T-helper 1 cell treated with Interleukin-12 subunit alpha and Interleukin-12 subunit beta and Interleukin-4 antibody, amounts not matched to agents 30 μg/mL and 1 μg/mL, for 36 hours (primary cell): ENCODE results near the gene CRIP3.

Experiments used
- H3K27ac Mint-ChIP-seq: one replicate; pipeline ENCODE4 v1.8.0; 2021; ENCODE audit warnings: mild to moderate bottlenecking, mixed read lengths
- H3K27me3 Mint-ChIP-seq: one replicate; pipeline ENCODE4 v1.8.0; 2021; ENCODE audit warnings: low read depth, mixed read lengths
- H3K36me3 Mint-ChIP-seq: one replicate; pipeline ENCODE4 v1.8.0; 2021; ENCODE audit warnings: low read depth, mixed read lengths
- H3K4me1 Mint-ChIP-seq: one replicate; pipeline ENCODE4 v1.8.0; 2021; ENCODE audit warnings: low read depth, mixed read lengths
- H3K4me3 Mint-ChIP-seq: one replicate; pipeline ENCODE4 v1.8.0; 2021; ENCODE audit warnings: mild to moderate bottlenecking, moderate library complexity, mixed read lengths
- H3K9me3 Mint-ChIP-seq: one replicate; pipeline ENCODE4 v1.8.0; 2021; ENCODE audit warnings: mixed read lengths

CRIP3 gene

DNA sequence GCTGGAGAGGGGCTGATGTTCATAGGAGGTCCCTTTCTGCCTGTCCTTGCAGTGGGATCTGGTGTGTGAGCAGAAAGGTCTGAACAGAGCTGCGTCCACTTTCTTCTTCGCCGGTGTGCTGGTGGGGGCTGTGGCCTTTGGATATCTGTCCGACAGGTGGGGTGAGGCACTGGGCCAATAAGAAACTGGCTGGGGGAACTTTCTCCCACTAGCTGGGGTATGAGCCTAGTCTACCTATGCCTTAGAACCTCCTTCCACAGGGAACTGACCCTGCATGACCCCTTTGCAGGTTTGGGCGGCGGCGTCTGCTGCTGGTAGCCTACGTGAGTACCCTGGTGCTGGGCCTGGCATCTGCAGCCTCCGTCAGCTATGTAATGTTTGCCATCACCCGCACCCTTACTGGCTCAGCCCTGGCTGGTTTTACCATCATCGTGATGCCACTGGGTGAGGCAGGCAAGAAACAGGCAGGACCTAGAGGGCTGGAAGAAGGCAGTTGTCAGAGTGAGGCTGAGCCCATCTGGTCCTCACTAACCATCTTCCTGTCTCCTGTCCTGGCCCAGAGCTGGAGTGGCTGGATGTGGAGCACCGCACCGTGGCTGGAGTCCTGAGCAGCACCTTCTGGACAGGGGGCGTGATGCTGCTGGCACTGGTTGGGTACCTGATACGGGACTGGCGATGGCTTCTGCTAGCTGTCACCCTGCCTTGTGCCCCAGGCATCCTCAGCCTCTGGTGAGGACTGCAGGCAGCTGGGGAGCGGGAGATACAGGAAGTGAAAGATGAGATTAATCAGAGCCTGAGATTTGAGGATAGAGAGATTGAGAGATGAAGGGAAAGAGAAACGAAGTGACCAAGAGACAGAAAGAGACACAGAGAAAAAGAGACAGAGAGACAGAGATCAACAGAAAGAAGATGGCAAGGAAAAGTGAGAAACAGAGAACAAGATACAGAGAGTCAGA is 9.0 kb downstream of the CRIP3 start:
- H3K9me3 Mint-ChIP-seq = no peaks in the 10 kb centered on the region
- no peak overlapping the region for H3K27ac Mint-ChIP-seq
- H3K4me3 Mint-ChIP-seq = no peak overlapping the region
- no peaks in the 10 kb centered on the region for H3K36me3 Mint-ChIP-seq
- H3K4me1 Mint-ChIP-seq = no peaks in the 10 kb centered on the region
- H3K27me3 Mint-ChIP-seq = peaks cover 14% of the 10 kb centered on the region

DNA sequence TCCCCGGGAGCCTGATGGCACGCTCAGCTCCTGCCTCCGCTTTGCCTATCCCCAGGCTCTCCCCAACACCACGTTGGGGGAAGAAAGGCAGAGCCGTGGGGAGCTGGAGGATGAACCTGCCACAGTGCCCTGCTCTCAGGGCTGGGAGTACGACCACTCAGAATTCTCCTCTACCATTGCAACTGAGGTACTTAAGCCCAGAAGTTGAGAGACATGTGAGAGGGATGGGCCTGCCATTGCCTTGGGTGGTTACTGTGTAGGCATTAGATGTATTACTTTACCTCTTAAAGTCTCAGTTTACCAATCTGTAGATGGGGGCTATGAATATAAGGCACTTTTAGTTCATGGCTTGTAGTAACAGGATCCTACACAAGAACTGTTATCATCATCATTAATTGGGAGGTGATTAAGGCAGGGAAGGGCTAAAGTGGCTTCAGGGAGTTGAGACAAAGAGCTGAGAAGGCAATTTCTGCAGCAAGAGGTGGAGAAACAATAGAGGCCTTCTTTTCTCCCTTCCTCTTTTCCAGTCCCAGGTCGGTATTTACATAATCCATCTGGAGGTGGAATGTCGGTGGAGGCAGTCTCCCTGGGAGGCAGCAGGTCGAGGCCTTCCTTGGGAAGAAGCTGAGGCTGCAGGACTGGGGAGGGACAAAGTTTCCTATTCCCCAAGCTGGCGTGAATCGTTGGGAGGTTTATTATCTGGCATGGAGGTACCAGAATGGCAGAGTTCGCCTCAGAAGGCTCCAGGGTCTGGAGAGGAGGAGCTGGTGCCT is 9.9 kb downstream of the CRIP3 start:
- H3K27me3 Mint-ChIP-seq = peaks cover 14% of the 10 kb centered on the region
- no peaks in the 10 kb centered on the region for H3K36me3 Mint-ChIP-seq
- H3K4me3 Mint-ChIP-seq = no peak overlapping the region
- no peaks in the 10 kb centered on the region for H3K9me3 Mint-ChIP-seq
- no peak overlapping the region for H3K27ac Mint-ChIP-seq
- no peaks in the 10 kb centered on the region for H3K4me1 Mint-ChIP-seq

DNA sequence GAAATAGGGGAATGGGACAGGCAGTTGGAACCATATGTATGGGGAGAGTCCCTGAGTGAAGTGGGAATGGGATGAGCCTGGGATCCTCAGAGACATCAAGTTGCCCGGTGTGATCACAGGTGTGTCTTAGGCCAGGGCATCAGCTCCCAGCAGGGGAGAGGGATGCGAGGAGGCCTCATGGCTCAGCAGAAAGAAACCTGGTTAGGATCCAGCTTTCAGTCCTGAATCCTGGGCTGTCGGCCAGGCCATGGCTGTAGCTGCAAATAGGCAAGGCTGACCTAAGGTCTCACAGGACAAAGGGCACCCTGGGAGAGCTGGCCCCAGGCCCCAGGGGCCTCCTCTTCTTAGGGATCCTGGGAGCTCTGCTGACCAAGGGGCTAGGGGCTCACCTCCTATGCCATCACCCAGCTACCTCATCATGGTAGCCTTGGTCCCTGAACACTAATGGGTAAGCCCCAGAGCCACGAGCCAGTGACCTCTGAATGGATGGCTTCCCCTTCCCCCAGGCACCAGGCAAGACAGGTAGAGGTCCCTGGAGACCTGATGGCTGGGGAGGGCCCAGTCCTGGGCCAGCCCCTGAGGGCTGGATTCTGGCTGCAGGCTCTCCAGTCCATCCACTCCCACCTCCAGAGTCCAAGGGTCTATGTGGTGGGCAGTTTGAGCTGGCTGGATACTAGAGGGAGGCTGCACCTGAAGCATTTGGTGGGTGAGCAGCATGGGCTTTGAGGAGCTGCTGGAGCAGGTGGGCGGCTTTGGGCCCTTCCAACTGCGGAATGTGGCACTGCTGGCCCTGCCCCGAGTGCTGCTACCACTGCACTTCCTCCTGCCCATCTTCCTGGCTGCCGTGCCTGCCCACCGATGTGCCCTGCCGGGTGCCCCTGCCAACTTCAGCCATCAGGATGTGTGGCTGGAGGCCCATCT is 10.7 kb downstream of the CRIP3 start, which contains the start of gene SLC22A7:
Gene SLC22A7 (plus strand): TSS at position 617 of the 921 bp plus-strand sequence. CDS start 99 bp downstream, at position 716.
- no peak within 1 kb of the TSS for H3K4me3 Mint-ChIP-seq
- no peaks in the 10 kb centered on the region for H3K36me3 Mint-ChIP-seq
- peaks cover 14% of the 10 kb centered on the region for H3K27me3 Mint-ChIP-seq
- no peak within 1 kb of the TSS for H3K27ac Mint-ChIP-seq
- H3K4me1 Mint-ChIP-seq = no peaks in the 10 kb centered on the region
- H3K9me3 Mint-ChIP-seq = no peaks in the 10 kb centered on the region

DNA sequence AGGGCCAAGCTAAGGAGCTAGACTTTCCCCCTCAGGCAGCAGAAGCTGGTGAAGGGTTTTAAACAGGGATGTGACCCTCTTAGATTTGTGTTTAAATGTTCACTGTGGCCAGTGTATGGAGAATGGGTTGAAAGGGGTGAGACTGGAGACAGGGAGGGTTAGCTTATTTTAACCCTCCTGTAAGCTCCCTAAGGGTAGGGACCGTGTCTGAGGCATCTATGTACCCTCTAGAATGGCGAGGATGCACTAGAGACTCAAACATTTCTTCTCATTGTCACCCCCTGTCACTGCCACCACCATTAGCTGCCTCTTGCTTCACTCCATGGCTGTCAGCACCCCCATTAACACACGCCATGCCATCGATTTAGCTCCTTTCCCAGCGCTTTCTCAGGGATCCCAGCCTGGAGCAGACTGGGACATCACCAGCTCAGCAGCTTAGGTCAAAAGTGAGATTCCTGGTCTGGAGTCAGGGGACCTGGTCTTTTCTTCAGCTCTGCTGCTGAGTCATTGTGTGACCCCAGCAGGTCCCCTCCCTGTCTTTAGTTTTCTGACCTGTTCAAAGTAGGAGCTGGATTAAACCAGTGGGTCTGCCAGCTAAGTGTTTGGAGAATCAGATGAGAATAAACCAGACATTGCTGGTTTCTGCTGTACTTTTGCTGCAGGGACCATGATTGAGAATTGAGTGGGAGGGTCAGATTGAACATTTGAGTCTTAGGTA is 11.7 kb downstream of the CRIP3 start:
- Mint-ChIP-seq H3K27me3 (peaks cover 19% of the 10 kb centered on the region), H3K4me3 (no peak overlapping the region), H3K9me3 (no peaks in the 10 kb centered on the region), H3K27ac (no peak overlapping the region), H3K36me3 (no peaks in the 10 kb centered on the region), H3K4me1 (no peaks in the 10 kb centered on the region)

DNA sequence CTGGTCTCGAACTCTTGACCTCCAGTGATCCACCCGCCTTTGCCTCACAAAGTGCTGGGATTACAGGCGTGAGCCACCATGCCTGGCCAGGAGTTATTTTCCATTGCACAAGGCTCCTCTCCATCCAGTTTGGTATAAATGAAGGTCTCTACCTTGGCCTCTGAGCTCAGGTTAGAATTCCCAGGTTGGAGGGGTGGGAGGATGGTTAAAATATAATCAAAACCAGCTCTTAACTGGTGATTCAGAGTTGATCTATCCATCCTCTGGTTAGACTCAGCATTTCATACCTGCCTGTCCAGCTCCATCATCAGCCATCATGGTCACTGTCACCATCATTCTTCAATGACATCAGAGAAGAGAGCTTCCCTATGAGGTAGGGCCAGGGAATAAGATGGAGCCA is 13.2 kb downstream of the CRIP3 start:
- Mint-ChIP-seq H3K36me3 (no peaks in the 10 kb centered on the region), H3K27ac (no peak overlapping the region), H3K4me3 (no peak overlapping the region), H3K9me3 (no peaks in the 10 kb centered on the region), H3K27me3 (peaks cover 22% of the 10 kb centered on the region), H3K4me1 (no peaks in the 10 kb centered on the region)

DNA sequence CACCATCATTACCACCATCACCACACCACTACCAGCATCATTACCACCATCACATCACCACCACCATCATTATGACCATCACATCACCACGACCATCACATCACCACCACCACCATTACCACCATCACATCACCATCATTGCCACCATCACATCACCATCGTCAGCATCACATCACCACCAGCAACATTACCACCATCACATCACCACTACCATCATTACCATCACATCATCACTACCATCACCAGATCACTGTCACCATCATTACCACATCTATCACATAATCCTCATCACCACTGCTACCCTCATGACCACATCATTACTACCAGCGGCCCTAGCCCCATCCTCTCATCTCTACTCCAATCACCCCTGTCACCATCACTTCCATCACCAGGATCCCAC is 14.1 kb downstream of the CRIP3 start:
- Mint-ChIP-seq H3K36me3 (no peaks in the 10 kb centered on the region), H3K27ac (no peak overlapping the region), H3K4me1 (no peaks in the 10 kb centered on the region), H3K27me3 (peaks cover 19% of the 10 kb centered on the region), H3K9me3 (no peaks in the 10 kb centered on the region), H3K4me3 (no peak overlapping the region)

DNA sequence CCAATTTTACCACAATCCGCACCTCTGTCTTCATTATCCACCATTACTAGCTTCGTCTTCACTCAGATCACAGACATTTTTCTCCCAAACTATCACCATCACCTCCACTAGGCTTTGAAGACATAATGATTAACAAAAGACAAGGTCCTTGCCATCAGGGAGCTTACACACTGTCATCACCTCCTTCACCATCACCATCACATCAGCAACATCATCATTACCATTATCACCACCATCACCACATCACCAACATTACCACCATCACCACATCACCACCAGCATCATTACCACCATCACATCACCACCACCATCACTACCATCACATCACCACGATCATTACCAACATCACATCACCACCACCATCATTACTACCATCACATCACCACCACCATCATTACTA is 14.9 kb downstream of the CRIP3 start:
- Mint-ChIP-seq H3K4me3 (no peak overlapping the region), H3K27ac (no peak overlapping the region), H3K4me1 (no peaks in the 10 kb centered on the region), H3K27me3 (peaks cover 20% of the 10 kb centered on the region), H3K36me3 (no peaks in the 10 kb centered on the region), H3K9me3 (no peaks in the 10 kb centered on the region)

DNA sequence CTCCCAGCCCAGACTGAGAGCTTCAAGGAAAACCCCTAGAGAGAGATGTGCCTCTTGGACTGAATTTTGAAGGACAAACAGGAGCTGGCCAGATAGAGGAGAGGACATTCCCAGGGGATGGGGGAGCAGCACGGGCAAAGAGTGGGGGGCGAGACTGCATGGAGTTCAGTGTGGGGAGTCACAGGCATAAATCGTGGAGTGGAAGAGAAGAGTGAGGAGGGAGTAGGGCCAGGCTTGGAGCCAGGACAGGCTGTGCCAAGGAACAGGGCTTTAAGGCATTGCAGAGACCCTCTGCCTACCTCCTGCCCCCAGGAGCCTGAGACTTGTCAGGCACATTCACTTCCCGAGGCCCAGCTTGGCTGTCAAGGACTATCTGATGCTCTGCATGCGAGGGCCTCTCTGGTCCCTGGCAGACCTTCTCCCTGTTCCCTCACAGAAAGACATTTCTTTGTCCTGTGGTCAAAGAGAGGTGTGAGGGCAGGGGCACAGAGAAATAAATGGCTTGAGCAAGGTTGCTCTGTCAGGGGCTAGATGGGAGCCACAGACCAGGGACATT is 15.8 kb downstream of the CRIP3 start:
- Mint-ChIP-seq H3K9me3 (no peaks in the 10 kb centered on the region), H3K27ac (no peak overlapping the region), H3K36me3 (no peaks in the 10 kb centered on the region), H3K27me3 (peaks cover 19% of the 10 kb centered on the region), H3K4me1 (no peaks in the 10 kb centered on the region), H3K4me3 (no peak overlapping the region)

DNA sequence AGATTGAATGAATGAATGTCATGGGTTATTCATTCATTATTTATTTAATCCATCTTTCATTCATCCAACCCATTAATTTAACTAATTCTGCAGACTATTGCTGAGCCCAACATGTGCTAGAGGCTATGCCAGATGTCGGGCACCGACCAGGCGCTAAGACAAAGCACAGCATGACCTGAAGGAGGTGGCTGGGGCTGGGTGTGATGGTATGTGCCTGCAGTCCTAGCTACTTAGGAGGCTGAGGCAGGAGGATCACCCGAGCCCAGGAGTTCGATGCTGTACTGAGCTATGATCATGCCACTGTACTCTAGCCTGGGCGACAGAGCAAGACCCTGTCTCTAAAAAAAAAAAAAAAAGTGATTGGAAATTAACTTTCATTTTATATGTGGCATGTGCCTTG is 16.3 kb downstream of the CRIP3 start:
- no peaks in the 10 kb centered on the region for H3K4me1 Mint-ChIP-seq
- no peak overlapping the region for H3K4me3 Mint-ChIP-seq
- H3K27ac Mint-ChIP-seq = no peak overlapping the region
- no peaks in the 10 kb centered on the region for H3K36me3 Mint-ChIP-seq
- no peaks in the 10 kb centered on the region for H3K9me3 Mint-ChIP-seq
- H3K27me3 Mint-ChIP-seq = peaks cover 19% of the 10 kb centered on the region

DNA sequence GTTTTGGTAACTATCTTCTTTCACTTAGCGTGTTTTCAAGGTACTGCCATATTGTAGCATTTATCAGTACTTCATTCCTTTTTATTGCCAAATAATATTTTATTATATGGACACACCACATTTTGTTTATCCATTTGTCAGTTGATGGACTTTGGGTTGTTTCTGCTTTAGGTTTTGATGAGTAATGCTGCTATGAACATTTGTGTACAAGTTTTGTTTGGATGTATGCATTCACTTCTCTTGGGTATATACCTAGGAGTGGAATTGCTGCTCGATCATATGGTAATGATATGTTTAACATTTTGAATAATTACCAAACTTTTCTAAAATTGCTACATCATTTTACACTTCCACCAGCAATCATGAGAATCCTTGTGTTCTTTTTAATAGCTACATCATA is 16.9 kb downstream of the CRIP3 start:
- H3K27me3 Mint-ChIP-seq = peaks cover 24% of the 10 kb centered on the region
- H3K27ac Mint-ChIP-seq = no peak overlapping the region
- H3K4me1 Mint-ChIP-seq = no peaks in the 10 kb centered on the region
- no peaks in the 10 kb centered on the region for H3K36me3 Mint-ChIP-seq
- no peak overlapping the region for H3K4me3 Mint-ChIP-seq
- no peaks in the 10 kb centered on the region for H3K9me3 Mint-ChIP-seq

DNA sequence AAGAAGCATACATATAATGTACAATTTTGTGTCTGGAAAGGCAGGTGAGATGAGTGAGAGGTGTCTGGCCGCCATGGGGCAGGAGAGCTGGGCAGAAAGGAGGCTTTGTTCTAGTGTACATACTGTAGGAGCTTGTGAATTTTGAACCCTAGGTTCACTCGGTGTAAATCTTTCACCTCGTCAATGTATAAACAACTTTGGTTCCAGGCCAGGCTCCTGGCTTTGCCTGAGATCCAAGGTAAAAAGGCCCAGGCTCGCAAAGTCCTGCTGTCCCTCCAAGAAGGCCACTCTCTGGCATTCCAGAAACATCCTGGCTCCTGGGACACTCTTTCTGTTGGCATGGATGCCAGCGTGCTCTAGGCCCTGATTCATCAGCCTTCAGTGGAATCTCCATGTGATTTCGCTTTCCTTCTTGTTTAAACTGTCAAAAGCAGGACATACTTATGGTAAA is 17.7 kb downstream of the CRIP3 start:
- Mint-ChIP-seq H3K27ac (no peak overlapping the region), H3K4me3 (no peak overlapping the region), H3K4me1 (no peaks in the 10 kb centered on the region), H3K9me3 (no peaks in the 10 kb centered on the region), H3K36me3 (no peaks in the 10 kb centered on the region), H3K27me3 (peaks cover 25% of the 10 kb centered on the region)

DNA sequence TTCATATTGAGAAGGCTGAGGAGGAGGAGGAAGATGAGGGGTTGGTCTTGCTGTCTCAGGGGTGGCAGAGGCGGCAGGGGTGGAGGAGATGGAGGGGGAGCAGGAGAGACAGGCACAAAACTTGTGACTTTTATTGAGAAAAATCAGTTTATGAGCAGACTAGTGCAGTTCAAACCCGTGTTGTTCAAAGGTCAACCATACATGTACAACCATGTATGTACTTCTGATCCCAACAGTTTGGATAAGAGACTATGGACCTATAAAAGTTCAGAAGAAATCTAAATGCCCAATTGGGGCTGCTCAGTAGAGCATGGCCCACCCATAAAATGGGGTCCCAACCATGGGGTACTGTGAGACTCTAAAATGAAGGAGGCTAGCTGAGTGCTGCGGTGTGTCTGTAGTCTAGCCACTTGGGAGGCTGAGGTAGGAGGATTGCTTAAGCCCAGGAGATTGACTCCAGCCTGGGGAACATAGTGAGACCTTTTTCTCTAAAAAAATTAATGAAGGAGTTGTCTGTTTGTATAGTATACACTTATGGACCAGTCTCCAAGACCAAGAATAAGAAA is 18.2 kb downstream of the CRIP3 start:
- no peak overlapping the region for H3K27ac Mint-ChIP-seq
- H3K4me3 Mint-ChIP-seq = no peak overlapping the region
- H3K36me3 Mint-ChIP-seq = no peaks in the 10 kb centered on the region

More for the DNA sequence above, 18.2 kb downstream of the CRIP3 start:
- Mint-ChIP-seq H3K9me3 (no peaks in the 10 kb centered on the region), H3K27me3 (peaks cover 30% of the 10 kb centered on the region), H3K4me1 (no peaks in the 10 kb centered on the region)
